BLaER1 treated with 17β-estradiol and CSF1 and Interleukin-3, amounts not matched to agents 10 nM and 100 nM (cell line): ENCODE data around the gene ALKBH4.

Source experiments
- H3K27ac ChIP-seq, 11 experiments: shearing (Covaris generic); formaldehyde crosslinking; 2 replicates each; pipeline ENCODE4 v1.8.1; 2022
- H3K27me3 ChIP-seq, 11 experiments: shearing (Covaris generic); formaldehyde crosslinking; 2 replicates each; pipeline ENCODE4 v1.8.1; 2022
- H3K36me3 ChIP-seq, 11 experiments: shearing (Covaris generic); formaldehyde crosslinking; 2 replicates each; pipeline ENCODE4 v1.8.1; 2022
- H3K4me1 ChIP-seq, 10 experiments: shearing (Covaris generic); formaldehyde crosslinking; 2 replicates each; pipeline ENCODE4 v1.8.1; 2022
- H3K4me2 ChIP-seq, 11 experiments: shearing (Covaris generic); formaldehyde crosslinking; 2 replicates each; pipeline ENCODE4 v1.8.1; 2022
- H3K4me3 ChIP-seq, 10 experiments: shearing (Covaris generic); formaldehyde crosslinking; 2 replicates each; pipeline ENCODE4 v1.8.1; 2022
- H3K9ac ChIP-seq, 11 experiments: shearing (Covaris generic); formaldehyde crosslinking; 2 replicates each; pipeline ENCODE4 v1.8.1; 2022
- H3K9me3 ChIP-seq, 11 experiments: shearing (Covaris generic); formaldehyde crosslinking; replicated peaks in 1 of 11; 2 replicates each; pipeline ENCODE4 v1.8.1; 2022
- H4K20me1 ChIP-seq, 11 experiments: shearing (Covaris generic); formaldehyde crosslinking; 2 replicates each; pipeline ENCODE4 v1.8.1; 2022
- Cebpa-rat ChIP-seq, 11 experiments: shearing (Covaris generic); IDR thresholded peaks; 2 replicates each; pipeline ENCODE4 v1.8.1; 2022

Gene ALKBH4

GRCh38 chr7:102447311-102447710, 17.4 kb downstream of the ALKBH4 start:
- Histone ChIP-seq H3K27ac (peak overlapping the region in 4 of 11 experiments; percentile 43 to 72 (median 59); a peak in 6 of 22 replicates), H4K20me1 (peaks cover 0 to 77% (median 52%) of the 10 kb centered on the region in 11 experiments; a peak in 15 of 22 replicates), H3K36me3 (peaks cover 26 to 77% (median 56%) of the 10 kb centered on the region in 11 experiments), H3K4me1 (peaks cover 28 to 79% (median 65%) of the 10 kb centered on the region in 10 experiments), H3K9ac (peak overlapping the region in 2 of 11 experiments; percentile 14 to 19; a peak in 1 of 22 replicates), H3K27me3 (no peaks in the 10 kb centered on the region), H3K4me3 (no peak overlapping the region), H3K4me2 (peak overlapping the region in 1 of 11 experiments; percentile 76; a peak in 1 of 22 replicates), H3K9me3 (peaks cover 0 to 5% (median 0%) of the 10 kb centered on the region in 11 experiments; a peak in 5 of 22 replicates)
- no peak for TF ChIP-seq Cebpa-rat (IDR thresholded peaks at IDR 0.05)

GRCh38 chr7:102446387-102447156, 18.1 kb downstream of the ALKBH4 start:
- Histone ChIP-seq H3K27me3 (no peaks in the 10 kb centered on the region), H3K9me3 (peaks cover 0 to 6% (median 0%) of the 10 kb centered on the region in 11 experiments; a peak in 5 of 22 replicates), H3K4me1 (peaks cover 35 to 79% (median 69%) of the 10 kb centered on the region in 10 experiments), H3K4me3 (no peak overlapping the region), H3K4me2 (peak overlapping the region in 8 of 11 experiments; percentile 12 to 81 (median 73); a peak in 13 of 22 replicates), H3K36me3 (peaks cover 28 to 82% (median 63%) of the 10 kb centered on the region in 11 experiments), H4K20me1 (peaks cover 0 to 80% (median 47%) of the 10 kb centered on the region in 11 experiments; a peak in 15 of 22 replicates), H3K9ac (peak overlapping the region in 4 of 11 experiments; percentile 19 to 50 (median 23); a peak in 2 of 22 replicates), H3K27ac (peak overlapping the region in 6 of 11 experiments; percentile 4 to 72 (median 50); a peak in 8 of 22 replicates)
- no peak for TF ChIP-seq Cebpa-rat (IDR thresholded peaks at IDR 0.05)

GRCh38 chr7:102445674-102446071, 19.0 kb downstream of the ALKBH4 start:
- peak overlapping the region; percentile 41 to 81 (median 70) for H3K4me2 ChIP-seq
- peaks cover 28 to 84% (median 63%) of the 10 kb centered on the region in 11 experiments for H3K36me3 ChIP-seq
- no peak for TF ChIP-seq Cebpa-rat (IDR thresholded peaks at IDR 0.05)
- H4K20me1 ChIP-seq: peaks cover 0 to 80% (median 38%) of the 10 kb centered on the region in 11 experiments; a peak in 15 of 22 replicates
- peaks cover 44 to 79% (median 69%) of the 10 kb centered on the region in 10 experiments for H3K4me1 ChIP-seq
- peak overlapping the region in 8 of 11 experiments; percentile 23 to 64 (median 41); a peak in 14 of 22 replicates for H3K9ac ChIP-seq
- no peak overlapping the region for H3K4me3 ChIP-seq
- peaks cover 0 to 6% (median 0%) of the 10 kb centered on the region in 11 experiments; a peak in 5 of 22 replicates for H3K9me3 ChIP-seq
- peak overlapping the region in 7 of 11 experiments; percentile 37 to 72 (median 52); a peak in 15 of 22 replicates for H3K27ac ChIP-seq
- H3K27me3 ChIP-seq: no peaks in the 10 kb centered on the region

- TF ChIP-seq Cebpa-rat (IDR thresholded peaks at IDR 0.05): no peak
- Histone ChIP-seq H3K9ac (peak overlapping the region in 9 of 11 experiments; percentile 3 to 64 (median 35); a peak in 17 of 22 replicates), H4K20me1 (peaks cover 0 to 80% (median 33%) of the 10 kb centered on the region in 11 experiments; a peak in 15 of 22 replicates), H3K4me2 (peak overlapping the region; percentile 41 to 81 (median 70)), H3K27ac (peak overlapping the region in 8 of 11 experiments; percentile 37 to 72 (median 50); a peak in 15 of 22 replicates), H3K36me3 (peaks cover 28 to 86% (median 69%) of the 10 kb centered on the region in 11 experiments), H3K4me3 (no peak overlapping the region), H3K4me1 (peaks cover 50 to 79% (median 69%) of the 10 kb centered on the region in 10 experiments), H3K27me3 (no peaks in the 10 kb centered on the region), H3K9me3 (peaks cover 0 to 6% (median 0%) of the 10 kb centered on the region in 11 experiments; a peak in 5 of 22 replicates)
Measured at GRCh38 chr7:102444961-102445673, 19.5 kb downstream of the ALKBH4 start.

- peak overlapping the region in 10 of 11 experiments; percentile 3 to 93 (median 78); a peak in 20 of 22 replicates for H3K27ac ChIP-seq
- TF ChIP-seq Cebpa-rat (IDR thresholded peaks at IDR 0.05): no peak
- H3K9me3 ChIP-seq: peaks cover 0 to 9% (median 0%) of the 10 kb centered on the region in 11 experiments; a peak in 5 of 22 replicates
- H3K4me1 ChIP-seq: peaks cover 61 to 99% (median 96%) of the 10 kb centered on the region in 10 experiments
- H3K9ac ChIP-seq: peak overlapping the region in 9 of 11 experiments; percentile 9 to 79 (median 58); a peak in 15 of 22 replicates
- H3K36me3 ChIP-seq: peaks cover 42 to 85% (median 73%) of the 10 kb centered on the region in 11 experiments
- peak overlapping the region; percentile 31 to 88 (median 69) for H3K4me2 ChIP-seq
- H3K27me3 ChIP-seq: no peaks in the 10 kb centered on the region
- no peak overlapping the region for H3K4me3 ChIP-seq
- peaks cover 0 to 67% (median 2%) of the 10 kb centered on the region in 11 experiments; a peak in 10 of 22 replicates for H4K20me1 ChIP-seq
Measured at GRCh38 chr7:102439963-102440795, 24.5 kb downstream of the ALKBH4 start.

GRCh38 chr7:102436118-102436517, 28.5 kb downstream of the ALKBH4 start:
- Histone ChIP-seq H4K20me1 (peaks cover 0 to 47% (median 6%) of the 10 kb centered on the region in 11 experiments; a peak in 10 of 22 replicates), H3K27me3 (no peaks in the 10 kb centered on the region), H3K4me3 (no peak overlapping the region; a peak in 1 of 20 replicates), H3K36me3 (peaks cover 38 to 54% (median 51%) of the 10 kb centered on the region in 11 experiments), H3K4me2 (peak overlapping the region; percentile 95 to 99 (median 98); a peak in 20 of 22 replicates), H3K27ac (peak overlapping the region in 7 of 11 experiments; percentile 5 to 95 (median 35); a peak in 11 of 22 replicates), H3K4me1 (peaks cover 58 to 92% (median 89%) of the 10 kb centered on the region in 10 experiments), H3K9me3 (0 out of 22 replicates have a peak, but pooled peaks cover 0 to 5% (median 0%) of the 10 kb centered on the region in 11 experiments), H3K9ac (peak overlapping the region in 10 of 11 experiments; percentile 1 to 98 (median 42); a peak in 13 of 22 replicates)
- TF ChIP-seq Cebpa-rat (IDR thresholded peaks at IDR 0.05): no peak

- H3K9me3 ChIP-seq: 0 out of 22 replicates have a peak, but pooled peaks cover 0 to 4% (median 0%) of the 10 kb centered on the region in 11 experiments
- peak overlapping the region; percentile 74 to 98 (median 94) for H3K4me3 ChIP-seq
- no peaks in the 10 kb centered on the region for H3K27me3 ChIP-seq
- no peak for TF ChIP-seq Cebpa-rat (IDR thresholded peaks at IDR 0.05)
- H3K36me3 ChIP-seq: peaks cover 26 to 35% (median 34%) of the 10 kb centered on the region in 11 experiments
- peak overlapping the region; percentile 87 to 98 (median 93) for H3K9ac ChIP-seq
- H3K4me2 ChIP-seq: peak overlapping the region; percentile 95 to 99 (median 98)
- H4K20me1 ChIP-seq: peaks cover 0 to 29% (median 6%) of the 10 kb centered on the region in 11 experiments; a peak in 10 of 22 replicates
- H3K4me1 ChIP-seq: peaks cover 58 to 90% (median 88%) of the 10 kb centered on the region in 10 experiments
- peak overlapping the region; percentile 72 to 99 (median 95) for H3K27ac ChIP-seq
Measured at GRCh38 chr7:102434039-102434486, 30.6 kb downstream of the ALKBH4 start.
